NT2/D1 (cell line): ENCODE data around the gene SCYGR6.
A peak's percentile ranks its signal among the peaks of the same experiment; 100 is the strongest.
"Not testable (repeated sequence)": the region's sequence is repeated elsewhere in the genome, so short reads cannot be mapped to it uniquely, and the experiment has no call there.

Experiments used
- DNase-seq: peaks from one replicate; pipeline ENCODE4 v3.0.0-alpha.2; 2011; ENCODE audit warnings: low read depth, low spot score
- H3K27me3 ChIP-seq: 2 replicates; pipeline ENCODE4 v1.6.0; 2011; ENCODE audit warnings: mild to moderate bottlenecking; ENCODE audit not compliant: insufficient read length, insufficient read depth
- H3K36me3 ChIP-seq: 2 replicates; pipeline ENCODE4 v1.6.1; 2011; ENCODE audit warnings: mild to moderate bottlenecking, low read length, mixed read lengths; ENCODE audit not compliant: insufficient read depth, insufficient read length
- H3K4me1 ChIP-seq: 2 replicates; pipeline ENCODE4 v1.5.1; 2011; ENCODE audit not compliant: insufficient read depth, insufficient read length
- H3K4me3 ChIP-seq: 2 replicates; pipeline ENCODE4 v1.5.1; 2011; ENCODE audit warnings: low read depth; ENCODE audit not compliant: insufficient read length
- H3K9ac ChIP-seq: 2 replicates; pipeline ENCODE4 v1.6.0; 2011; ENCODE audit warnings: low read depth; ENCODE audit not compliant: insufficient read length
- H3K9me3 ChIP-seq: 2 replicates; pipeline ENCODE4 v1.5.1; 2011; ENCODE audit warnings: mild to moderate bottlenecking, low read length; ENCODE audit not compliant: insufficient read depth
- SUZ12 ChIP-seq: IDR thresholded peaks from 2 replicates; pipeline ENCODE4 v1.6.1; 2011; ENCODE audit not compliant: insufficient read length, insufficient read depth; ENCODE audit errors: extremely low read depth
- YY1 ChIP-seq: IDR thresholded peaks from 2 replicates; pipeline ENCODE4 v1.6.1; 2011; ENCODE audit not compliant: insufficient read length, insufficient read depth
- ZNF274 ChIP-seq: IDR thresholded peaks from 2 replicates; pipeline ENCODE4 v1.6.1; 2011; ENCODE audit warnings: mild to moderate bottlenecking, low read depth, low read length

Gene SCYGR6

DNA sequence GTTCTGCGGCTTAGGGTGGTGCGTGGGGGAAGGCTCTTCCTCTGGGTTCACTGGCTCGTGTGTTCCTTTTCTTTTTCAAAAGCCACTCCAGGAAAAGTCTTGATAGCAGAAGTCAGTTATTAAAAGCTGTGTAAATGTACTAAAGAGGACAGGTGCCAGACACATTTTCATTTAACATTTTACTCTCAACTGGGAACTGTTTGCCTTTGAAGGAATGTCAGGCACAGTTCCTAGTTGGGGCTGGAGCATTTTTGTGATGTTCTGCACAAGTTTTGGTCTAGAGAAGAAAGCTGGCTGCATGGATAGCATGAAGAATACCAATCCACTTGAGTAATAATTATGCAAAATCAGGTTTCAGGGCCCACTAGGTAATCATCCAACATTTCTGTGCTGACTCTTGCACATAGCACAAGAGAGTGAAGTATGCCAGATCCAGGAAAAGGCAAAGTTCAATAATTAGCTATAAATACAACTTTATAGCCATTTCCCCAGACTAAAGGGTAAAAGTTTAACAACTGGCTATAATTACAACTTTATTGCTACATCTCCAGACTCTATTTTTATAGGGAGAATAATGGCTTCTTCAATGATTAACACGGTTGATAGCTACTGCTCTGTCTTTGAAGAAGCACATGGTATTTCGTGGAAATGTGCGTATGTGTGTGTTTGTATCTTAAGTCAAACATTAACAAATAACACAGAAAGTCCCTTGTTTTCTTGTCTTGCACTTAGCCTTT lies 37.4 kb upstream of the SCYGR6 start:
- Histone ChIP-seq H3K9ac (no peak overlapping the region), H3K4me1 (peaks cover 12% of the 10 kb centered on the region), H3K9me3 (no peaks in the 10 kb centered on the region), H3K36me3 (no peaks in the 10 kb centered on the region), H3K4me3 (no peak overlapping the region), H3K27me3 (no peaks in the 10 kb centered on the region)
- no peak for DNase-seq
- no peak for TF ChIP-seq SUZ12
- no peak for TF ChIP-seq ZNF274
- no peak for TF ChIP-seq YY1

DNA sequence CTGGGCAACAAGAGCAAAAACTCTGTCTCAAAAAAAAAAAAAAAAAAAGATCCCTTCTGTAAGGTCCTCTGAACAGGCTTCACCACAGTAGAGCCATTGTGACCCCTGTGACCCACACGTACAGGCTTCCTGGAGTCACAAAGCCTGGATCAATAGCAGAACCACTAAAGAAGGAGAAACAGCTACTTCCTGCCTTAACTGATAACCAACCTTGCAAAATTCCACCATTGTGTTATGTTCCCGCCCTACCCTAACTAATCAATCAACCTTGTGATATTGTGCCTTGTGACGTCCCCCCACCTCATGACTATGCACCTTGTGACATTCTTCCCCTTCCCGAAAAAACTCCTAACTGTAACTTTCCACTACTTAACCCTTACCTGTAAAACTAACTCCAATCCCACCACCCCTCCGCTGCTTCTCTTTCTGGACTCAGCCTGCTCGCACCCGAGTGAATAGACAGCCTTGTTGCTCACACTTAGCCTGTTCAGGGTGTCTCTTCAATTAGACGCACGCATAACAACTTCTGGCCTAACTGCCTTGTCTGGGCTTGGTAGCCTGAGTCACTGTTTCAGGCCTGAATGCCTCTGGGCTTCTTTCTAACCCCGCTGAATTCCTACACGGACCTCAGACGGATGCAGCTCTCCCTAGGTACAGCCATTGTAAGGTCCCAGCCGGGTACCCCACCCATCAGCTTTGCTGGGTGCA lies 35.0 kb upstream of the SCYGR6 start:
- Histone ChIP-seq H3K9me3 (no peaks in the 10 kb centered on the region), H3K36me3 (no peaks in the 10 kb centered on the region), H3K4me1 (peaks cover 12% of the 10 kb centered on the region), H3K9ac (peak overlapping the region; percentile 2), H3K4me3 (no peak overlapping the region), H3K27me3 (no peaks in the 10 kb centered on the region)
- TF ChIP-seq YY1 (no peak), ZNF274 (no peak), SUZ12 (no peak)
- peak; percentile 27 for DNase-seq

DNA sequence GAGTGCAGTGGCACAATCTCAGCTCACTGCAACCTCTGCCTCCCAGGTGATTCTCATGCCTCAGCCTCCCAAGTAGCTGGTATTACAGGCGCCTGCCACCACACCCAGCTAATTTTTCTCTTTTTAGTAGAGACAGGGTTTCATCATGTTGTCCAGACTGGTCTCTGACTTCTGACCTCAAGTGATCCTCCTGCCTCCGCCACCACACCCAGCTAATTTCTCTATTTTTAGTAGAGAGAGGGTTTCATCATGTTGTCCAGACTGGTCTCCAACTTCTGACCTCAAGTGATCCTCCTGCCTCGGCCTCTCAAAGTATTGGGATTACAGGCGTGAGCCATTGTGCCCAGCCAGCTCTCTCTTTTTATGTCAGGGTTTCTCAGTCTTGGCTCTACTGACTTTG lies 31.7 kb upstream of the SCYGR6 start:
- H3K27me3 ChIP-seq, H3K9ac ChIP-seq, H3K36me3 ChIP-seq, H3K9me3 ChIP-seq, H3K4me3 ChIP-seq, DNase-seq: not testable (repeated sequence)
- H3K4me1 ChIP-seq, result peaks cover 12% of the 10 kb centered on the region

DNA sequence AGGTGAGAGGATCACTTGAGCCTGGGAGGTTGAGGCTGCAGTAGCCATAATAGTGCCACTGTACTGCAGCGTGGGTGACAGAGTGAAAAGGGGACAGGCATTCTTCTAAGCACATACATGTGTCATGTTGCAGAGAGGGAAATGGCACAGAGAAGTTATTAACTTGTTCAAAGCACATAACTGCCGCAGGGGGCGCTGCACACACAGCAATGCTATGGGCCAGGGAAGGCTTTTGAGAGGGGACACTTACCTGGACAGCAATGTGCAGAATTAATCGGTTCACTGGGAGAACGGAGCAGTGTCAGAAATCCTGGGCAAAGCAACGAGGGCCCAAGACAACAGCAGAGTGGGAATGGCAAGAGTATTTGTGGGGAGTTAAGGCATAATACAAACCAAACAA lies 23.5 kb upstream of the SCYGR6 start:
- no peaks in the 10 kb centered on the region for H3K36me3 ChIP-seq
- no peak overlapping the region for H3K9ac ChIP-seq
- no peaks in the 10 kb centered on the region for H3K9me3 ChIP-seq
- no peak overlapping the region for H3K4me3 ChIP-seq
- no peak for DNase-seq
- TF ChIP-seq SUZ12, result no peak
- TF ChIP-seq ZNF274, result no peak
- no peak for TF ChIP-seq YY1
- H3K4me1 ChIP-seq, result peaks cover 4% of the 10 kb centered on the region
- H3K27me3 ChIP-seq, result no peaks in the 10 kb centered on the region

DNA sequence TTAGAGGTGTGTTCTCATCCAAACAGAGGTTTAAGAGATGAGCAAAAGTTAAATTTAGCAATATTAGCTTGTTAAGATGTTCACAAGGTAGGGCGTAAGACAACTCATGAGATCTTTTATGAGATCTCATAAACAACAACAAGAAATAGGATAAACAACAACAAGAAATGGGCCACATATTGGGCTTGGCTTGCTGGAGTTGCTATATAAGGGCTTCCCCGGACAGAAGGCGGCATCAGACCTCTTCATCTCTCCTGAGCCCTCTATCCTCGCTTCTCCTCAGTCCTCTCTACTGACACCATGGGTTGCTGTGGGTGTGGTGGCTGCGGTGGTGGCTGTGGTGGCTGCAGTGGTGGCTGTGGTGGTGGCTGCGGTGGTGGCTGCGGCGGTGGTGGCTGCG lies 21.0 kb upstream of the SCYGR6 start, which contains the start of gene SCYGR8:
TSS of gene SCYGR8 (plus strand) at position 301 of the 400 bp plus-strand sequence. CDS start at position 301, 0 bp downstream.
- H3K27me3 ChIP-seq, result no peaks in the 10 kb centered on the region
- H3K4me3 ChIP-seq, result no peak within 1 kb of the TSS
- no peaks in the 10 kb centered on the region for H3K9me3 ChIP-seq
- TF ChIP-seq SUZ12, result no peak
- TF ChIP-seq ZNF274, result no peak
- DNase-seq, result no peak
- H3K4me1 ChIP-seq, result peaks cover 4% of the 10 kb centered on the region
- H3K36me3 ChIP-seq, result no peaks in the 10 kb centered on the region
- H3K9ac ChIP-seq, result no peak within 1 kb of the TSS

DNA sequence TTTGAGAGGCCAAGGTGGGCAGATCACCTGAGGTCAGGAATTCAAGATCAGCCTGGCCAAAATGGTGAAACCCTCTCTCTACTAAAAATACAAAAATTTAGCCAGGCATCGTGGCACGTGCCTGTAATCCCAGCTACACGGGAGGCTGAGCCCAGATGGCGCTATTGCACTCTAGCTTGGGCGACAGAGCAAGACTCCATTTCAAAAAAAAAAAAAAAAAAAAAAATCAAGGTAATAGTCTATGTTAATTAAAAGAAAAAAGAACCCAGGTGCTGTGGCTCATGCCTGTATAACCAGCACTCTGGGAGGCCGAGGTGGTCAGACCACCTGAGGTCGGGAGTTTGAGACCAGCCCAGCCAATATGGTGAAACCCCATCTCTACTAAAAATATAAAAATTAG lies 16.1 kb upstream of the SCYGR6 start:
- H3K4me1 ChIP-seq, H3K27me3 ChIP-seq, H3K36me3 ChIP-seq, H3K9ac ChIP-seq, H3K9me3 ChIP-seq, H3K4me3 ChIP-seq: not testable (repeated sequence)
- DNase-seq, result peak; percentile 50

DNA sequence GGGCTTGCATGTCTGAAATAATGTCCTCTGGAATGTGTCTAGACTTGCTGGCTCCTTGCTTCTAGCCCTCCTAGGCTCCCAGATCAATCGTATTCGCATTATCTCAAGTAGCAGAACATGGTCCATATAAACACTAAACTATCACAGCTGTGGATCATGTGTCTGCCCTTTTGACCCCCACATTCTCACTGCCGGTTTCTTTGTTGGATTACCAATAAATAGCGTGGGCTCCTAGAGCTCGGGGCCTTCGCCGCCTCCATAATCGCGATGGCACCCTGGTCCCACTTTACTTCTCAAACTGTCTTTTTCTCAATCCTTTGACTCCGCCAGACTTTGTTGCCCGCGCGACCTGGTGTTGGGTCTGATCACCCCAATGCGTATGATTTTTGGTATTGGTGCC lies 14.8 kb upstream of the SCYGR6 start:
- no peak for DNase-seq
- Histone ChIP-seq H3K9me3 (no peaks in the 10 kb centered on the region), H3K27me3 (no peaks in the 10 kb centered on the region), H3K9ac (no peak overlapping the region), H3K4me3 (no peak overlapping the region), H3K4me1 (peaks cover 7% of the 10 kb centered on the region), H3K36me3 (no peaks in the 10 kb centered on the region)
- TF ChIP-seq ZNF274 (no peak), YY1 (no peak), SUZ12 (no peak)

DNA sequence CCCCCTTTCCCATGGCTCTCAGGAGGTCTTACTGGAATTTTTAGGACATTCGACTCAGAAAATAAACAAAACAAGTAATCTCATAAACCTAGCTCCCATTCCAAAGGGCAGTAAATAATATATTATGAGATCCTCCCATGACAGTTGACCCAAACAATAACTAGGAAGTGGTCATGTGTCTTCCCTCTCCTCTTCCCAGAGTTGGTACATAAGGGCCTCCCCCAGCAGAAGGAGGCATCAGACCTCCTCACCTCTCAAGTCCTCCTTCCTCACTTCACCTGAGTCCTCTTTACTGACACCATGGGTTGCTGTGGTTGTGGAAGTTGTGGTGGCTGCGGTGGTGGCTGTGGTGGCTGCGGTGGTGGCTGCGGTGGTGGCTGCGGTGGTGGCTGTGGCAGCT lies 3.5 kb upstream of the SCYGR6 start, which contains the start of gene SCYGR7:
TSS of gene SCYGR7 (plus strand) at position 301 of the 400 bp plus-strand sequence. CDS start at position 301, 0 bp downstream.
- Histone ChIP-seq H3K4me1 (no peaks in the 10 kb centered on the region), H3K9me3 (no peaks in the 10 kb centered on the region), H3K36me3 (no peaks in the 10 kb centered on the region), H3K9ac (no peak within 1 kb of the TSS), H3K4me3 (no peak within 1 kb of the TSS), H3K27me3 (no peaks in the 10 kb centered on the region)
- no peak for TF ChIP-seq YY1
- TF ChIP-seq ZNF274, result no peak
- TF ChIP-seq SUZ12, result no peak
- no peak for DNase-seq

DNA sequence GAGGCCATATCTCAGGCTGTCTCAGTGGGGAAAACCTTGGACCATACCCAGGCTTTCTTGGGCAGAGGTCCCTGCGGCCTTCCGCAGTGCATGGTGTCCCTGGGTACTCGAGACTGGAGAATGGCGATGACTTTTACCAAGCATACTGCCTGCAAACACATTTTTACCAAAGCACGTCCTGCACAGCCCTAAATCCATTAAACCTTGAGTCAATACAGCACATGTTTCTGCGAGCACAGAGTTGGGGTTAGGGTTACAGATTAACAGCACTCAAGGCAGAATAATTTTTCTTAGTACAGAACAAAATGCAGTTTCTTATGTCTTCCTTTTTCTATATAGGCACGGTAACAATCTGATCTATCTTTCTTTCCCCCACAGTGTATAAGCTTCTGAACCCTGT lies 1.7 kb downstream of the SCYGR6 start:
- not testable (repeated sequence) for H3K36me3 ChIP-seq, DNase-seq, H3K27me3 ChIP-seq, H3K4me3 ChIP-seq, H3K9me3 ChIP-seq, H3K4me1 ChIP-seq, H3K9ac ChIP-seq
